SU-DHL-6 (cell line): ENCODE results near the gene CACNA2D1.

Source experiments
- CTCF ChIP-seq: fragments of 200-600 bp; sonication (generic); IDR thresholded peaks from one replicate; pipeline ENCODE4 v1.5.1; 2017; ENCODE audit warnings: antibody characterized with exemption, mild to moderate bottlenecking, low read length, moderate library complexity; ENCODE audit not compliant: insufficient read depth, poor library complexity, severe bottlenecking
- EZH2phosphoT487 ChIP-seq: fragments of 200-600 bp; sonication (generic), shearing (Covaris generic); conservative IDR thresholded peaks from 2 replicates; pipeline ENCODE4 v1.6.1; 2018; ENCODE audit warnings: mild to moderate bottlenecking, antibody characterized with exemption, low read length, moderate library complexity, mixed read lengths

- TF ChIP-seq CTCF (no peak), EZH2phosphoT487 (no peak)
Observed at GRCh38 chr7:82036146-82036886, 407.3 kb downstream of the CACNA2D1 start.
